Stomach (tissue), 19 donors: ENCODE data around the gene ACSM3. TPM values are rescaled to one million over a fixed set of nuclear protein-coding genes. Genes with fewer than 3 reads are reported as not detected.
A peak's percentile ranks its signal among the peaks of the same experiment; 100 is the strongest.
"Not testable (repeated sequence)": the region's sequence is repeated elsewhere in the genome, so short reads cannot be mapped to it uniquely, and the experiment has no call there.

Source experiments
- DNase-seq, 2 donors: peaks; one replicate each; pipeline versions ENCODE4 v3.0.0 to v3.0.0-alpha.2; 2013 to 2019
- H3K27ac ChIP-seq, 5 donors: fragments of 200-600 bp in 4 of 5; sonication (generic) in 4 of 5; one replicate each; pipeline ENCODE4 v1.5.1; 2013 to 2019; ENCODE audit warnings: mild to moderate bottlenecking in 1 of 5, moderate library complexity in 1 of 5
- H3K27me3 ChIP-seq, 3 donors: fragments of 200-600 bp; sonication (generic); one replicate each; pipeline ENCODE4 v1.5.1; 2017 to 2019; ENCODE audit warnings: mixed run types in 1 of 3
- H3K36me3 ChIP-seq, 4 donors: fragments of 200-600 bp; sonication (generic); 1 replicate in 3 of 4; 2 replicates in 1 of 4; pipeline ENCODE4 v1.5.1; 2016 to 2019
- H3K4me1 ChIP-seq, 4 donors: fragments of 200-600 bp; sonication (generic); one replicate each; pipeline ENCODE4 v1.5.1; 2016 to 2019
- H3K4me3 ChIP-seq, 4 donors: fragments of 200-600 bp; sonication (generic) in 3 of 4; one replicate each; pipeline ENCODE4 v1.5.1; 2016 to 2019; ENCODE audit warnings: mild to moderate bottlenecking in 1 of 4
- H3K9me3 ChIP-seq, 4 donors: fragments of 200-600 bp; sonication (generic); one replicate each; pipeline ENCODE4 v1.5.1; 2016 to 2019
- EP300 ChIP-seq: sonication (generic); formaldehyde crosslinking; IDR thresholded peaks from one replicate; pipeline ENCODE4 v1.6.1; 2017; ENCODE audit warnings: antibody characterized with exemption
- POLR2A ChIP-seq, 4 donors: fragments of 450-650 bp; IDR thresholded peaks; one replicate each; pipeline ENCODE4 v1.6.1; 2016; ENCODE audit warnings: antibody characterized with exemption in 4 of 4, control low read depth in 2 of 4, mild to moderate bottlenecking in 1 of 4, moderate library complexity in 1 of 4
- POLR2AphosphoS5 ChIP-seq, 3 donors: sonication (generic); formaldehyde crosslinking; IDR thresholded peaks; one replicate each; pipeline ENCODE4 v1.6.1; 2016; ENCODE audit warnings: antibody characterized with exemption in 3 of 3
- WGBS, 5 donors: extraction: QIAGEN DNeasy Blood & Tissue Kit in 3 of 5; methylation state at CpG; one replicate each; pipeline versions ENCODE4 v1.1.5 to v1.1.7; 2013 to 2018; 5-methylcytosine and 5-hydroxymethylcytosine counted together
- intact Hi-C: fragments of 100-400 bp; cut with DNase I; formaldehyde crosslinking; loops from one replicate; pipeline ENCODE4 v1.15.1; 2023; ENCODE audit warnings: low total_unique reads
- long read RNA-seq, 10 donors: transcript quantifications; one replicate each; lab custom pipeline, GENCODE V29; 2026
- polyA plus RNA-seq, 3 donors: library from polyadenylated mRNA; stranded (reverse); fragments of 200-250 nt; gene quantifications; one replicate each; pipeline ENCODE4 v1.2.3, GENCODE V29; 2013
- total RNA-seq, 5 donors: library from RNA; depleted of rRNA; stranded (reverse); fragments of >200 nt; gene quantifications; one replicate each; pipeline versions ENCODE4 v1.1.0 to v1.2.3, GENCODE V29; 2014 to 2016
- TF ChIP-seq, protein P1 (sequence below), 7 experiments: fragments of 450-650 bp in 4 of 7; fragments of 200-600 bp in 3 of 7; sonication (generic) in 3 of 7; IDR thresholded peaks; one replicate each; pipeline ENCODE4 v1.5.1; 2016 to 2019; ENCODE audit warnings: antibody characterized with exemption in 7 of 7, control low read depth in 2 of 7, mild to moderate bottlenecking in 1 of 7
- donor health status: healthy with polysubstance abuse.
- donor health status: Bipolar disorder and iron deficiency.
- donor health status: healthy.

Gene ACSM3, protein sequence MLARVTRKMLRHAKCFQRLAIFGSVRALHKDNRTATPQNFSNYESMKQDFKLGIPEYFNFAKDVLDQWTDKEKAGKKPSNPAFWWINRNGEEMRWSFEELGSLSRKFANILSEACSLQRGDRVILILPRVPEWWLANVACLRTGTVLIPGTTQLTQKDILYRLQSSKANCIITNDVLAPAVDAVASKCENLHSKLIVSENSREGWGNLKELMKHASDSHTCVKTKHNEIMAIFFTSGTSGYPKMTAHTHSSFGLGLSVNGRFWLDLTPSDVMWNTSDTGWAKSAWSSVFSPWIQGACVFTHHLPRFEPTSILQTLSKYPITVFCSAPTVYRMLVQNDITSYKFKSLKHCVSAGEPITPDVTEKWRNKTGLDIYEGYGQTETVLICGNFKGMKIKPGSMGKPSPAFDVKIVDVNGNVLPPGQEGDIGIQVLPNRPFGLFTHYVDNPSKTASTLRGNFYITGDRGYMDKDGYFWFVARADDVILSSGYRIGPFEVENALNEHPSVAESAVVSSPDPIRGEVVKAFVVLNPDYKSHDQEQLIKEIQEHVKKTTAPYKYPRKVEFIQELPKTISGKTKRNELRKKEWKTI
- 10 to 100 TPM in 4 of 5 donors, 1 to 10 TPM in 1; 5.8 to 78.1 (median 15.6) TPM for total RNA-seq
- polyA plus RNA-seq = 100 to 1,000 TPM in 1 of 3 donors, 10 to 100 TPM in 2; 46.3 to 114 (median 48.8) TPM
- long read RNA-seq, donor 1, partial matches to known transcripts = 0 of 1 reads
- long read RNA-seq, donor 1, other reads (novel, unspliced or antisense) = 0 of 1 reads
- long read RNA-seq, donor 2, partial matches to known transcripts = 0 of 2 reads
- long read RNA-seq, donor 2, other reads (novel, unspliced or antisense) = 0 of 2 reads
- long read RNA-seq, donor 3, partial matches to known transcripts = 6 of 6 reads
- long read RNA-seq, donor 3, other reads (novel, unspliced or antisense) = 0 of 6 reads
- long read RNA-seq, donor 4 = 0 reads
- long read RNA-seq, donor 5, partial matches to known transcripts = 0 of 12 reads
- long read RNA-seq, donor 5, other reads (novel, unspliced or antisense) = 7 of 12 reads
- long read RNA-seq, donor 6, transcript ACSM3-201 (14 exons, 2,845 nt) = major isoform, 6 of 13 reads
- long read RNA-seq, donor 6, partial matches to known transcripts = 0 of 13 reads
- long read RNA-seq, donor 6, other reads (novel, unspliced or antisense) = 5 of 13 reads
- long read RNA-seq, donor 7 = 0 reads
- long read RNA-seq, donor 8, partial matches to known transcripts = 20 of 25 reads
- long read RNA-seq, donor 8, other reads (novel, unspliced or antisense) = 0 of 25 reads
- long read RNA-seq, donor 9, partial matches to known transcripts = 0 of 1 reads
- long read RNA-seq, donor 9, other reads (novel, unspliced or antisense) = 0 of 1 reads
- long read RNA-seq, donor 10, partial matches to known transcripts = 0 of 1 reads
- long read RNA-seq, donor 10, other reads (novel, unspliced or antisense) = 0 of 1 reads

DNA sequence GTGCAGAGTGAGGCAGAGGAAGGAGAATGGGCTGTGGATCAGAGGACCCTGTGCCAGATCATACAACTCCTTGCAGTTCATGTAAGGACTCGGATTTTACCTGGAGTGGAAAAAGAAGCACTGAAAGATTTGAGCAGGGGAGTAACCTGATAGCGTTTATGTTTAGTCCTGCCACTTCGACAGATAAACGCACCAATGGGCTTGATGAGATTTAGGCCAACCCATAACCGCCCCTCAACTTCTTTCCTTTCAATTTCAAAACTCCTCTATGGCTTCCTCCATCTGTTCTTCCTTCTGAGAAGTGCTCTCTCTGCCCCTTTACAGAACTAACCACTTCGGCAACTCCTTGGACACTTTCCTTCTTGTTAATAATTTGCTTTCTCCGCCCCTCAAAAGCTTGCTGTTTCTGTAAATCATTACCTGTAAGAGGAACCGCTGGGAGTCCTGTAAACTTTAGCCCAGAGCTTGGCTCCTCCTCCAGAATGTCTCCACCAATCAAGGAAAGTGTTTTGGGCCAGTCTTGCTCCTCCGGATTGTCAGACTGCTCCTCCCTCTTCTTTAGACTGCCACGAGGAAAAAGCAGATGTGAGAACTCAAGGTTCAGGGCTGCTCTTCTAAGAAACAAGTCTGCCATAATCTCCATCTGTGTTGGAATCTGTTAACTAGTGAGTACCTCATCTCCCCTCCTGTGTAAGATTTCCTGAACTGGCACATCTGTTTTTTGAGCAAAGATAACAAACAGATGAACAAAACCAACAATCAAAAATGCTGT, at the start of gene ACSM3:
ACSM3 (plus strand) TSS at position 554 of the 772 bp plus-strand sequence. CDS start 6,021 bp downstream, outside the sequence.
- intact Hi-C loops = no loop called here
- peak in 2 of 3 donors; percentile 66 to 82 for TF ChIP-seq POLR2AphosphoS5 (IDR thresholded peaks at IDR 0.05)
- TF ChIP-seq, protein P1, sequence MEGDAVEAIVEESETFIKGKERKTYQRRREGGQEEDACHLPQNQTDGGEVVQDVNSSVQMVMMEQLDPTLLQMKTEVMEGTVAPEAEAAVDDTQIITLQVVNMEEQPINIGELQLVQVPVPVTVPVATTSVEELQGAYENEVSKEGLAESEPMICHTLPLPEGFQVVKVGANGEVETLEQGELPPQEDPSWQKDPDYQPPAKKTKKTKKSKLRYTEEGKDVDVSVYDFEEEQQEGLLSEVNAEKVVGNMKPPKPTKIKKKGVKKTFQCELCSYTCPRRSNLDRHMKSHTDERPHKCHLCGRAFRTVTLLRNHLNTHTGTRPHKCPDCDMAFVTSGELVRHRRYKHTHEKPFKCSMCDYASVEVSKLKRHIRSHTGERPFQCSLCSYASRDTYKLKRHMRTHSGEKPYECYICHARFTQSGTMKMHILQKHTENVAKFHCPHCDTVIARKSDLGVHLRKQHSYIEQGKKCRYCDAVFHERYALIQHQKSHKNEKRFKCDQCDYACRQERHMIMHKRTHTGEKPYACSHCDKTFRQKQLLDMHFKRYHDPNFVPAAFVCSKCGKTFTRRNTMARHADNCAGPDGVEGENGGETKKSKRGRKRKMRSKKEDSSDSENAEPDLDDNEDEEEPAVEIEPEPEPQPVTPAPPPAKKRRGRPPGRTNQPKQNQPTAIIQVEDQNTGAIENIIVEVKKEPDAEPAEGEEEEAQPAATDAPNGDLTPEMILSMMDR (IDR thresholded peaks at IDR 0.05) = no peak
- peak within 1 kb of the TSS; percentile 79 to 97 (median 85) for H3K27ac ChIP-seq
- H3K4me3 ChIP-seq = peak within 1 kb of the TSS; percentile 35 to 43 (median 41)
- H3K4me1 ChIP-seq = peaks cover 5 to 41% (median 14%) of the 10 kb centered on the region in 4 donors
- H3K9me3 ChIP-seq = no peaks in the 10 kb centered on the region
- no peaks in the 10 kb centered on the region for H3K36me3 ChIP-seq
- 4 to 10% (median 4%) methylated on average over 10 of the region's 10 CpGs for whole genome bisulfite sequencing, 5 donors
- no peaks in the 10 kb centered on the region for H3K27me3 ChIP-seq
- peak; percentile 78 to 94 for DNase-seq

DNA sequence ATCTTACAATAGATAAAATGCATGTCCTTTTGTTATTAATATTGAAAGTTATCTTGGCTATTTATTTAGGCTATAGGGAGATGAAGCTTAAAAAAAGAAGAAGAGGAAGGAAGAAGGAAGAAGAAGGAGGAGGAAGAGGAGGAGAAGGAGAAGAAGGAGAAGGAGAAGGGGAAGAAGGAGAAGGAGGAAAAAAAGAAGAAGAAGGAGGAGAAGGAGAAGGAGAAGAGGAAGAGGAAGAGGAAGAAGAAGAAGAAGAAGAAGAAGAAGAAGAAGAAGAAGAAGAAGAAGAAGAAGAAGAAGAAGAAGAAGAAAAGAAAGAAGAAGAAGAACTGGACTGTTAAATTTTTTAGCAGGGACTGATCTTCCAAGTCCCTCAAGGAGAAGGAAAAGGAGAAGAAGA, 46.1 kb upstream of the ACSM3 start:
- DNase-seq, H3K9me3 ChIP-seq, H3K4me1 ChIP-seq, H3K4me3 ChIP-seq, H3K36me3 ChIP-seq, intact Hi-C loops, H3K27me3 ChIP-seq, H3K27ac ChIP-seq: not testable (repeated sequence)

DNA sequence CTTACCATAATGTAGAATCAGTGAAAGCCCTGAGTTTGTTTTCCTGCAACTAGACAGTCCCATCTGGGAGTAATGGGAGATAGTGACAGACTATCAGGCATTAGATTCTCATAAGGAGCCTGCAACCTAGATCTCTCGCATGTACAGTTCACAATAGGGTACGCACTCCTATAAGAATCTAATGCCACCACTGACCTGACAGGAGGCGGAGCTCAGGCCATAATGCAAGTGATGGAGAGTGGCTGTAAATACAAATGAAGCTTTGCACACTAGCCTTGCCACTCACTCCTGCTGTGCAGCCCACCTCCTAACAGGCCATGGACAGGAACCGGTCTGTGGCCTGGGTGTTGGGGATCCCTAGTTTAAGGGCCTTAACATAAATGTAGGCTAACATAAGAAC, 43.6 kb upstream of the ACSM3 start:
- 91 to 97% (median 95%) methylated on average over 4 of the region's 4 CpGs for WGBS, 5 donors
- H3K4me3 ChIP-seq = no peak overlapping the region
- H3K4me1 ChIP-seq = no peaks in the 10 kb centered on the region
- no peak overlapping the region for H3K27ac ChIP-seq
- no peaks in the 10 kb centered on the region for H3K9me3 ChIP-seq
- no peak for DNase-seq
- no peaks in the 10 kb centered on the region for H3K27me3 ChIP-seq
- no peaks in the 10 kb centered on the region for H3K36me3 ChIP-seq
- TF ChIP-seq POLR2AphosphoS5 (IDR thresholded peaks at IDR 0.05) (no peak), EP300 (no peak), POLR2A (IDR thresholded peaks at IDR 0.05) (no peak)
- TF ChIP-seq, protein P1 (IDR thresholded peaks at IDR 0.05) = no peak
- intact Hi-C loops = no loop called here

DNA sequence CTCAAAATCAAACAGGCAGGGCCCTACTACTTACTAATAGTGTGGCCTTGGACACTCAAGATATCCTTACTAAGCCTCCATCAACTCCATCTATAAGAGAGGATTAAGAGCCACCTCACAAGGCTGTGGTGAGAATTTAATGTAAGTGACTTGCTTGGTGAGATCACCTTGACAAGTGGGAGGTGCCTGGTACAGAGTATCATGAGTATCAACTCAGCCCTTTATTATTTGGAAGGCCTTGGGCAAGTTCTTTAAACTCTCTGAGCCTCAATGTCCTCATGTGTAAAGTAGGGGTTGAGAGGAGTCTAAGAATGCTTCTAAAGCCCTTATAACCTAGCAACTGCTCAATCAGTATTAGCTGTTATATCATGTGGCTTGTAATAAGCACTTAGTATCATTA, 37.2 kb upstream of the ACSM3 start:
- Histone ChIP-seq H3K4me3 (no peak overlapping the region), H3K27me3 (no peaks in the 10 kb centered on the region), H3K27ac (no peak overlapping the region), H3K36me3 (peaks cover 0 to 6% (median 2%) of the 10 kb centered on the region in 4 donors), H3K9me3 (no peaks in the 10 kb centered on the region), H3K4me1 (no peaks in the 10 kb centered on the region)
- intact Hi-C loops = no loop called here
- TF ChIP-seq POLR2A (IDR thresholded peaks at IDR 0.05) = no peak
- TF ChIP-seq EP300 = no peak
- no peak for TF ChIP-seq POLR2AphosphoS5 (IDR thresholded peaks at IDR 0.05)
- TF ChIP-seq, protein P1 (IDR thresholded peaks at IDR 0.05) = no peak
- no peak for DNase-seq
